Stomach smooth muscle (tissue), 2 donors: Measurements from ENCODE around the gene RABL2A.
"Not testable (repeated sequence)": the region's sequence is repeated elsewhere in the genome, so short reads cannot be mapped to it uniquely, and the experiment has no call there.

ENCODE experiments used
- H3K27ac ChIP-seq: one replicate; pipeline ENCODE4 v1.7.0; 2013; ENCODE audit warnings: mild to moderate bottlenecking, low read length, inconsistent platforms
- H3K27me3 ChIP-seq, 2 donors: one replicate each; pipeline ENCODE4 v1.7.0; 2013; ENCODE audit warnings: low read length in 2 of 2; ENCODE audit not compliant: insufficient read depth in 2 of 2, control insufficient read depth in 1 of 2
- H3K36me3 ChIP-seq, 2 donors: one replicate each; pipeline ENCODE4 v1.7.0; 2013; ENCODE audit warnings: low read length in 2 of 2; ENCODE audit not compliant: control insufficient read depth in 2 of 2, insufficient read depth in 2 of 2
- H3K4me1 ChIP-seq: one replicate; pipeline ENCODE4 v1.7.0; 2013; ENCODE audit warnings: low read length; ENCODE audit not compliant: control insufficient read depth, insufficient read depth
- H3K4me3 ChIP-seq, 2 donors: one replicate each; pipeline ENCODE4 v1.7.0; 2013; ENCODE audit warnings: low read length in 2 of 2
- H3K9ac ChIP-seq, 2 donors: one replicate each; pipeline ENCODE4 v1.7.0; 2013; ENCODE audit warnings: low read length in 2 of 2, mild to moderate bottlenecking in 1 of 2
- H3K9me3 ChIP-seq, 2 donors: one replicate each; pipeline ENCODE4 v1.7.0; 2013; ENCODE audit warnings: low read length in 2 of 2; ENCODE audit not compliant: control insufficient read depth in 2 of 2
- donor health status: healthy.
- donor health status: Pancreatic carcinoma.

RABL2A gene

GRCh38 chr2:113621002-113621401, 6.1 kb upstream of the RABL2A start:
- H3K9ac ChIP-seq, H3K27me3 ChIP-seq, H3K4me3 ChIP-seq, H3K36me3 ChIP-seq, H3K4me1 ChIP-seq, H3K27ac ChIP-seq, H3K9me3 ChIP-seq: not testable (repeated sequence)

GRCh38 chr2:113625906-113626305, 1.2 kb upstream of the RABL2A start:
- not testable (repeated sequence) for H3K4me1 ChIP-seq, H3K27me3 ChIP-seq, H3K36me3 ChIP-seq, H3K27ac ChIP-seq, H3K4me3 ChIP-seq, H3K9ac ChIP-seq, H3K9me3 ChIP-seq

- not testable (repeated sequence) for H3K9me3 ChIP-seq, H3K4me3 ChIP-seq, H3K4me1 ChIP-seq, H3K9ac ChIP-seq, H3K27ac ChIP-seq, H3K27me3 ChIP-seq, H3K36me3 ChIP-seq
Observed at GRCh38 chr2:113632849-113633345, 5.8 kb downstream of the RABL2A start.

GRCh38 chr2:113635358-113635757, 8.3 kb downstream of the RABL2A start:
- not testable (repeated sequence) for H3K9me3 ChIP-seq, H3K4me3 ChIP-seq

GRCh38 chr2:113636226-113636625, 9.2 kb downstream of the RABL2A start:
- not testable (repeated sequence) for H3K36me3 ChIP-seq

More at GRCh38 chr2:113635358-113635757, 8.3 kb downstream of the RABL2A start:
- not testable (repeated sequence) for H3K9ac ChIP-seq, H3K4me1 ChIP-seq, H3K27me3 ChIP-seq, H3K36me3 ChIP-seq, H3K27ac ChIP-seq

GRCh38 chr2:113638084-113638483, 11.0 kb downstream of the RABL2A start:
- not testable (repeated sequence) for H3K27ac ChIP-seq, H3K9ac ChIP-seq, H3K4me1 ChIP-seq, H3K4me3 ChIP-seq, H3K9me3 ChIP-seq, H3K27me3 ChIP-seq, H3K36me3 ChIP-seq

More at GRCh38 chr2:113636226-113636625, 9.2 kb downstream of the RABL2A start:
- not testable (repeated sequence) for H3K27ac ChIP-seq, H3K9me3 ChIP-seq, H3K4me1 ChIP-seq, H3K9ac ChIP-seq, H3K4me3 ChIP-seq, H3K27me3 ChIP-seq

- not testable (repeated sequence) for H3K4me3 ChIP-seq, H3K9me3 ChIP-seq, H3K27ac ChIP-seq, H3K27me3 ChIP-seq, H3K36me3 ChIP-seq, H3K4me1 ChIP-seq, H3K9ac ChIP-seq
Observed at GRCh38 chr2:113646217-113646616, 19.2 kb downstream of the RABL2A start.

- H3K27ac ChIP-seq, H3K27me3 ChIP-seq, H3K4me1 ChIP-seq, H3K36me3 ChIP-seq, H3K4me3 ChIP-seq, H3K9ac ChIP-seq, H3K9me3 ChIP-seq: not testable (repeated sequence)
Observed at GRCh38 chr2:113650834-113651815, 24.1 kb downstream of the RABL2A start.

- not testable (repeated sequence) for H3K9me3 ChIP-seq, H3K27me3 ChIP-seq, H3K9ac ChIP-seq, H3K4me3 ChIP-seq, H3K27ac ChIP-seq, H3K36me3 ChIP-seq, H3K4me1 ChIP-seq
Observed at GRCh38 chr2:113652599-113652998, 25.5 kb downstream of the RABL2A start.

GRCh38 chr2:113656031-113656624, 29.1 kb downstream of the RABL2A start:
- H3K9ac ChIP-seq, H3K9me3 ChIP-seq, H3K4me3 ChIP-seq, H3K4me1 ChIP-seq, H3K27ac ChIP-seq, H3K27me3 ChIP-seq, H3K36me3 ChIP-seq: not testable (repeated sequence)

GRCh38 chr2:113657735-113658134, 30.7 kb downstream of the RABL2A start:
- H3K27me3 ChIP-seq, H3K36me3 ChIP-seq, H3K4me3 ChIP-seq, H3K27ac ChIP-seq, H3K9ac ChIP-seq, H3K9me3 ChIP-seq, H3K4me1 ChIP-seq: not testable (repeated sequence)
